ENCODE data around the gene TMPRSS3. TPM values are rescaled to one million over a fixed set of nuclear protein-coding genes. Genes with fewer than 3 reads are reported as not detected.

Gene TMPRSS3
- total and polyA plus RNA-seq, 2 donors (not counting 1 experiment from before 2014, with no cell fraction given): 0.10 to 0.12 TPM

DNA sequence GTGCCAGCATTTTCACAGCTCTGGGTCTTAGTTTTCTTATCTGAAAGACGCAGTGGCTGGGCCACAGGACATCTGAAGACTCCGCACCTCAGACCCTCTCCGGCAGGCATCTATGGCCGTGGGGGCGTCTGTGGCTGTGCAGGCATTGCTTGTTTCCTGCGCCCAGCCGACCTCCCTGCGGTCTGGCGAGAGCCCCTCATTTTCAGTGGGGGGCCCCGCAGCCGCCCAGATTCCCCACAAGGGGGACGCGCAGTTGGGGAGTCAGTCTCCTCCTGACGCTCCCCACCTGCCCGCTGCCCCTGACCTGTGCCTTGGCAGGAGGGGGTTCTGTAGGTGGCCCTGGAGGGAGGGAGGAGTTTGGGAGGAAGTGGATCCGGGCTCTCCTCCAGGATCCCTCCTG, 26.0 kb downstream of the TMPRSS3 start:
- Mint-ChIP-seq H3K9me3 (ENCODE audit: insufficient read depth) (no peaks in the 10 kb centered on the region), H3K27me3 (peaks cover 21% of the 10 kb centered on the region), H3K4me3 (no peak overlapping the region), H3K4me1 (no peaks in the 10 kb centered on the region), H3K27ac (no peak overlapping the region)
- TF ChIP-seq, protein P1, sequence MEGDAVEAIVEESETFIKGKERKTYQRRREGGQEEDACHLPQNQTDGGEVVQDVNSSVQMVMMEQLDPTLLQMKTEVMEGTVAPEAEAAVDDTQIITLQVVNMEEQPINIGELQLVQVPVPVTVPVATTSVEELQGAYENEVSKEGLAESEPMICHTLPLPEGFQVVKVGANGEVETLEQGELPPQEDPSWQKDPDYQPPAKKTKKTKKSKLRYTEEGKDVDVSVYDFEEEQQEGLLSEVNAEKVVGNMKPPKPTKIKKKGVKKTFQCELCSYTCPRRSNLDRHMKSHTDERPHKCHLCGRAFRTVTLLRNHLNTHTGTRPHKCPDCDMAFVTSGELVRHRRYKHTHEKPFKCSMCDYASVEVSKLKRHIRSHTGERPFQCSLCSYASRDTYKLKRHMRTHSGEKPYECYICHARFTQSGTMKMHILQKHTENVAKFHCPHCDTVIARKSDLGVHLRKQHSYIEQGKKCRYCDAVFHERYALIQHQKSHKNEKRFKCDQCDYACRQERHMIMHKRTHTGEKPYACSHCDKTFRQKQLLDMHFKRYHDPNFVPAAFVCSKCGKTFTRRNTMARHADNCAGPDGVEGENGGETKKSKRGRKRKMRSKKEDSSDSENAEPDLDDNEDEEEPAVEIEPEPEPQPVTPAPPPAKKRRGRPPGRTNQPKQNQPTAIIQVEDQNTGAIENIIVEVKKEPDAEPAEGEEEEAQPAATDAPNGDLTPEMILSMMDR (IDR thresholded peaks at IDR 0.05): no peak
- TF ChIP-seq EZH2 (IDR thresholded peaks at IDR 0.05; ENCODE audit: borderline replicate concordance, insufficient read depth, low read depth, low read length, poor library complexity, severe bottlenecking): no peak
- Histone ChIP-seq H3K27me3 (replicated peaks in 1 of 4; ENCODE audit: control extremely low read depth in 1 of 4, control insufficient read depth in 3 of 4, insufficient read depth in 4 of 4, low read length in 3 of 4) (peaks cover 0 to 6% (median 0%) of the 10 kb centered on the region in 4 experiments), H3K36me3 (replicated peaks in 1 of 2; ENCODE audit: control extremely low read depth in 1 of 2, control insufficient read depth in 1 of 2, extremely low read depth in 1 of 2, insufficient read depth in 2 of 2, low read length in 1 of 2) (no peaks in the 10 kb centered on the region), H3K27ac (ENCODE audit: low read length in 2 of 2) (no peak overlapping the region), H3K9me3 (ENCODE audit: control extremely low read depth in 1 of 3, control insufficient read depth in 2 of 3, insufficient read depth in 1 of 3, low read length in 2 of 3) (no peaks in the 10 kb centered on the region), H2AFZ (ENCODE audit: insufficient read depth, low read depth, low read length, poor library complexity, severe bottlenecking) (no peak overlapping the region), H3K79me2 (ENCODE audit: control insufficient read depth, insufficient read depth, low read length) (no peaks in the 10 kb centered on the region), H3K4me2 (replicated peaks; ENCODE audit: low read depth, low read length, poor library complexity, severe bottlenecking) (no peak overlapping the region), H3K4me3 (ENCODE audit: control extremely low read depth in 1 of 5, extremely low read depth in 1 of 5, insufficient read depth in 1 of 5, low read depth in 2 of 5, low read length in 4 of 5) (no peak overlapping the region), H3K4me1 (ENCODE audit: control insufficient read depth in 2 of 2, insufficient read depth in 2 of 2, low read length in 2 of 2) (no peaks in the 10 kb centered on the region), H4K20me1 (ENCODE audit: control insufficient read depth, insufficient read depth, low read length, poor library complexity, severe bottlenecking) (no peaks in the 10 kb centered on the region), H3K9ac (ENCODE audit: low read length) (no peak overlapping the region)
- DNase-seq (no peak), ATAC-seq (ENCODE audit: low read depth) (no peak)
- intact Hi-C loops (cut with micrococcal nuclease): no loop called here
- 92% methylated on average over 9 of the region's 16 CpGs for WGBS (ENCODE audit: insufficient coverage)
- CTCF ChIA-PET: interaction anchor here (1.3 kb wide), 1 partner anchor 166 kb away, joined by 4 read pairs; no protein-coding TSS in a partner anchor
- POLR2A ChIA-PET: no interaction called here

GRCh38 chr21:42367367-42368165, 28.3 kb downstream of the TMPRSS3 start:
- no peak overlapping the region for H3K27ac ChIP-seq (ENCODE audit: low read length in 2 of 2)
- H3K4me3 ChIP-seq (ENCODE audit: control extremely low read depth in 1 of 5, extremely low read depth in 1 of 5, insufficient read depth in 1 of 5, low read depth in 2 of 5, low read length in 4 of 5): no peak overlapping the region
- CTCF ChIA-PET: interaction anchor here (1.3 kb wide), 1 partner anchor 168 kb away, joined by 3 read pairs; no protein-coding TSS in a partner anchor
- no peaks in the 10 kb centered on the region for H3K4me1 ChIP-seq (ENCODE audit: control insufficient read depth in 2 of 2, insufficient read depth in 2 of 2, low read length in 2 of 2)
- H3K27ac Mint-ChIP-seq: peak overlapping the region; percentile 20
- DNase-seq (no peak), ATAC-seq (ENCODE audit: low read depth) (no peak)
- POLR2A ChIA-PET: no interaction called here
- no peak overlapping the region for H3K4me3 Mint-ChIP-seq
- no peaks in the 10 kb centered on the region for H3K36me3 ChIP-seq (replicated peaks in 1 of 2; ENCODE audit: control extremely low read depth in 1 of 2, control insufficient read depth in 1 of 2, extremely low read depth in 1 of 2, insufficient read depth in 2 of 2, low read length in 1 of 2)
- H3K9me3 ChIP-seq (ENCODE audit: control extremely low read depth in 1 of 3, control insufficient read depth in 2 of 3, insufficient read depth in 1 of 3, low read length in 2 of 3): no peaks in the 10 kb centered on the region
- 88% methylated on average over 12 of the region's 14 CpGs for WGBS (ENCODE audit: insufficient coverage)
- no peak overlapping the region for H3K9ac ChIP-seq (ENCODE audit: low read length)
- H2AFZ ChIP-seq (ENCODE audit: insufficient read depth, low read depth, low read length, poor library complexity, severe bottlenecking): no peak overlapping the region
- no peaks in the 10 kb centered on the region for H4K20me1 ChIP-seq (ENCODE audit: control insufficient read depth, insufficient read depth, low read length, poor library complexity, severe bottlenecking)
- intact Hi-C loops (cut with micrococcal nuclease): no loop called here
- TF ChIP-seq, protein P1 (IDR thresholded peaks at IDR 0.05): no peak
- TF ChIP-seq EZH2 (IDR thresholded peaks at IDR 0.05; ENCODE audit: borderline replicate concordance, insufficient read depth, low read depth, low read length, poor library complexity, severe bottlenecking): no peak
- H3K79me2 ChIP-seq (ENCODE audit: control insufficient read depth, insufficient read depth, low read length): no peaks in the 10 kb centered on the region
- no peak overlapping the region for H3K4me2 ChIP-seq (replicated peaks; ENCODE audit: low read depth, low read length, poor library complexity, severe bottlenecking)
- H3K9me3 Mint-ChIP-seq (ENCODE audit: insufficient read depth): no peaks in the 10 kb centered on the region
- H3K27me3 ChIP-seq (replicated peaks in 1 of 4; ENCODE audit: control extremely low read depth in 1 of 4, control insufficient read depth in 3 of 4, insufficient read depth in 4 of 4, low read length in 3 of 4): peaks cover 0 to 2% (median 1%) of the 10 kb centered on the region in 4 experiments
- H3K27me3 Mint-ChIP-seq: peaks cover 40% of the 10 kb centered on the region
- H3K4me1 Mint-ChIP-seq: no peaks in the 10 kb centered on the region

All from B cell (primary cell).